HepG2 (cell line): Measurements from ENCODE around the gene ROMO1. TPM values are rescaled to one million over a fixed set of nuclear protein-coding genes. Genes with fewer than 3 reads are reported as not detected.

Experiments used
- ATAC-seq: fragments of 200-7000 bp; cut with Tn5 transposase; 3 replicates; pipeline ENCODE4 v1.9.1; 2020; ENCODE audit warnings: mild to moderate bottlenecking, moderate library complexity
- BruUV-seq: library from RNA; stranded (reverse); fragments of 400-500 nt; replicated peaks from 2 replicates; lab custom pipeline; 2021; lab: Mats Ljungman, UMichigan
- CTCF ChIA-PET: fragments of 300-600 bp; formaldehyde crosslinking; extraction: SDS; loops from one replicate; lab custom pipeline; 2021; ENCODE audit warnings: low total read pairs, inconsistent platforms, low intra/inter-chr PET ratio; lab: Yijun Ruan, JAX
- POLR2A ChIA-PET: fragments of 350-600 bp; sonication (Branson Sonifier 250); formaldehyde crosslinking; loops from one replicate; lab custom pipeline; 2020; ENCODE audit warnings: antibody characterized with exemption, inconsistent platforms; lab: Yijun Ruan, JAX
- DNase-seq: peaks from one replicate; pipeline ENCODE4 v3.0.0-alpha.2; 2015; ENCODE audit warnings: low spot score
- FAIRE-seq: peaks from 3 replicates; lab custom pipeline; 2011; peaks lifted over from hg19 to GRCh38; lab: Jason Lieb, UNC
- H2AFZ ChIP-seq: one replicate; pipeline ENCODE4 v1.6.1; 2011; ENCODE audit warnings: low read length, inconsistent platforms
- H3K27ac ChIP-seq: fragments of 300-600 bp; 3 replicates; pipeline ENCODE4 v1.8.0; 2011; ENCODE audit warnings: mixed run types, mild to moderate bottlenecking, mixed read lengths, low read length, inconsistent platforms; ENCODE audit not compliant: insufficient read depth; ENCODE audit errors: extremely low read length
- H3K27me3 ChIP-seq, 2 experiments: fragments of 200-600 bp in 1 of 2; 2 replicates in 1 of 2; 3 replicates in 1 of 2; pipeline versions ENCODE4 v1.6.0 to v1.8.0; 2011; ENCODE audit warnings: low read length in 2 of 2, mild to moderate bottlenecking in 2 of 2, moderate library complexity in 2 of 2, inconsistent platforms in 1 of 2; ENCODE audit not compliant: insufficient read depth in 2 of 2, control insufficient read depth in 1 of 2
- H3K36me3 ChIP-seq, 2 experiments: fragments of 200-600 bp in 1 of 2; replicated peaks in 1 of 2; 2 replicates in 1 of 2; 3 replicates in 1 of 2; pipeline versions ENCODE4 v1.5.1 to v1.8.0; 2011; ENCODE audit warnings: low read length in 2 of 2, inconsistent platforms in 1 of 2; ENCODE audit not compliant: insufficient read depth in 2 of 2, control insufficient read depth in 1 of 2
- H3K4me1 ChIP-seq: 2 replicates; pipeline ENCODE4 v1.5.1; 2012; ENCODE audit warnings: low read length, inconsistent platforms; ENCODE audit not compliant: insufficient read depth
- H3K4me2 ChIP-seq: 2 replicates; pipeline ENCODE4 v1.6.0; 2011; ENCODE audit warnings: low read depth, low read length, inconsistent platforms
- H3K4me3 ChIP-seq, 3 experiments: fragments of 200-600 bp in 1 of 3; sonication (generic), shearing (Covaris generic) in 1 of 3; replicated peaks in 1 of 3; 2 replicates each; pipeline ENCODE4 v1.5.1; 2011 to 2016; ENCODE audit warnings: low read length in 3 of 3, inconsistent platforms in 2 of 3, low read depth in 2 of 3, mild to moderate bottlenecking in 2 of 3, control low read depth in 1 of 3, mixed read lengths in 1 of 3; ENCODE audit not compliant: insufficient read depth in 1 of 3
- H3K79me2 ChIP-seq: one replicate; pipeline ENCODE4 v1.6.1; 2011; ENCODE audit warnings: low read length, inconsistent platforms; ENCODE audit not compliant: insufficient read depth
- H3K9ac ChIP-seq: 2 replicates; pipeline ENCODE4 v1.6.0; 2011; ENCODE audit warnings: mild to moderate bottlenecking, low read depth, low read length, inconsistent platforms; ENCODE audit not compliant: insufficient read depth
- H3K9me3 ChIP-seq: 2 replicates; pipeline ENCODE4 v1.5.1; 2012; ENCODE audit warnings: mild to moderate bottlenecking, low read length
- H4K20me1 ChIP-seq: 2 replicates; pipeline ENCODE4 v1.6.0; 2011; ENCODE audit warnings: inconsistent platforms, mild to moderate bottlenecking, low read length, moderate library complexity; ENCODE audit not compliant: insufficient read depth
- AGO1 ChIP-seq: fragments of 200-400 bp; formaldehyde crosslinking; IDR thresholded peaks from 2 replicates; pipeline ENCODE4 v1.6.1; 2017; ENCODE audit warnings: mild to moderate bottlenecking, low read depth, low read length, moderate library complexity; ENCODE audit not compliant: poor library complexity, severe bottlenecking
- BHLHE40 ChIP-seq: IDR thresholded peaks from 2 replicates; pipeline ENCODE4 v1.6.1; 2011; ENCODE audit warnings: low read length, improper control_type of control experiment
- CCDC6 ChIP-seq: sonication (generic); formaldehyde crosslinking; IDR thresholded peaks from 2 replicates; pipeline ENCODE4 v1.8.1; 2022; ENCODE audit warnings: mild to moderate bottlenecking, missing genetic modification reagents, moderate library complexity
- CHD2 ChIP-seq: IDR thresholded peaks from 2 replicates; pipeline ENCODE4 v1.6.1; 2011; ENCODE audit warnings: low read depth, low read length, improper control_type of control experiment
- DPF2 ChIP-seq: sonication (generic); formaldehyde crosslinking; IDR thresholded peaks from 2 replicates; pipeline ENCODE4 v1.4.0; 2020; ENCODE audit warnings: mild to moderate bottlenecking, low read depth, missing genetic modification reagents, borderline replicate concordance
- HNRNPUL1 ChIP-seq: fragments of 200-400 bp; formaldehyde crosslinking; IDR thresholded peaks from 2 replicates; pipeline ENCODE4 v1.6.1; 2017; ENCODE audit warnings: low read depth, mild to moderate bottlenecking, low read length, moderate library complexity
- PAF1 ChIP-seq: IDR thresholded peaks from 2 replicates; pipeline ENCODE4 v1.6.1; 2016; ENCODE audit warnings: missing genetic modification reagents, missing compliant biosample characterization
- POLR2A ChIP-seq, 2 experiments: IDR thresholded peaks; 2 replicates each; pipeline ENCODE4 v1.6.1; 2011; ENCODE audit warnings: low read depth in 2 of 2, low read length in 2 of 2, mild to moderate bottlenecking in 1 of 2, moderate library complexity in 1 of 2; ENCODE audit not compliant: insufficient read depth in 1 of 2
- POLR2AphosphoS2 ChIP-seq: IDR thresholded peaks from 2 replicates; pipeline ENCODE4 v1.6.1; 2011; ENCODE audit warnings: low read depth, low read length, improper control_type of control experiment
- SMAD3 ChIP-seq: sonication (generic); formaldehyde crosslinking; IDR thresholded peaks from 2 replicates; pipeline ENCODE4 v1.4.0; 2020; ENCODE audit warnings: missing genetic modification reagents
- SMC3 ChIP-seq: IDR thresholded peaks from 2 replicates; pipeline ENCODE4 v1.6.1; 2011; ENCODE audit warnings: low read length, improper control_type of control experiment
- SOX5 ChIP-seq: IDR thresholded peaks from 2 replicates; pipeline ENCODE4 v1.6.1; 2016; ENCODE audit warnings: borderline replicate concordance
- SP5 ChIP-seq: IDR thresholded peaks from 2 replicates; pipeline ENCODE4 v1.6.1; 2016; ENCODE audit warnings: low read depth, borderline replicate concordance
- SRSF4 ChIP-seq: fragments of 200-400 bp; formaldehyde crosslinking; IDR thresholded peaks from one replicate; pipeline ENCODE4 v1.6.1; 2018; ENCODE audit warnings: mild to moderate bottlenecking, low read depth, low read length, moderate library complexity; ENCODE audit not compliant: poor library complexity, severe bottlenecking
- WGBS: methylation state at CpG from one replicate; pipeline ENCODE4 v1.1.6; 2017; ENCODE audit warnings: low lambda C conversion rate; 5-methylcytosine and 5-hydroxymethylcytosine counted together
- in situ Hi-C: cut with HindIII; loops from 2 replicates; pipeline ENCODE4 v1.10.0; 2017; ENCODE audit warnings: low pct_unique_long_range_greater_than_20kb; ENCODE audit not compliant: extremely low pct_ligation_motif_present
- intact Hi-C: fragments of 100-400 bp; cut with micrococcal nuclease; formaldehyde crosslinking; loops from one replicate; pipeline ENCODE4 v1.10.0; 2022; ENCODE audit not compliant: unreplicated experiment
- polyA plus RNA-seq, 8 experiments: library from polyadenylated mRNA; depleted of rRNA in 3 of 8; stranded (reverse) in 7 of 8; unstranded in 1 of 8; fragments of >200 nt; fragmentation: Illumina TruSeq in 4 of 8; extraction: Trizol in 4 of 8; gene quantifications; 2 replicates each; pipeline versions ENCODE4 v1.2.1 to v1.2.3, GENCODE V29; 2011 to 2016; ENCODE audit warnings: low read depth in 4 of 8, missing spikeins in 1 of 8, mixed read lengths in 1 of 8; ENCODE audit not compliant: insufficient read depth in 1 of 8
- total RNA-seq, 5 experiments: library from RNA; depleted of rRNA; stranded (reverse); fragments of >200 nt; fragmentation: Illumina TruSeq; extraction: Trizol; gene quantifications; 2 replicates each; pipeline ENCODE4 v1.2.3, GENCODE V29; 2016; ENCODE audit warnings: low read depth in 1 of 5
- TF ChIP-seq, protein P1 (sequence below): sonication (generic); formaldehyde crosslinking; IDR thresholded peaks from 2 replicates; pipeline ENCODE4 v1.4.0; 2020; ENCODE audit warnings: mild to moderate bottlenecking, missing genetic modification reagents
- TF ChIP-seq, protein P2 (sequence below): sonication (generic); formaldehyde crosslinking; IDR thresholded peaks from 2 replicates; pipeline ENCODE4 v1.4.0; 2020; ENCODE audit warnings: low read depth, missing genetic modification reagents
- TF ChIP-seq, protein P3 (sequence below): sonication (generic); formaldehyde crosslinking; IDR thresholded peaks from 2 replicates; pipeline ENCODE4 v1.4.0; 2020; ENCODE audit warnings: mild to moderate bottlenecking, missing genetic modification reagents

ROMO1 gene
- total and polyA plus RNA-seq, 2 of the 13 experiments (the other 11 are each of a cell fraction or from before 2014, with no cell fraction given): 636 to 755 TPM

DNA sequence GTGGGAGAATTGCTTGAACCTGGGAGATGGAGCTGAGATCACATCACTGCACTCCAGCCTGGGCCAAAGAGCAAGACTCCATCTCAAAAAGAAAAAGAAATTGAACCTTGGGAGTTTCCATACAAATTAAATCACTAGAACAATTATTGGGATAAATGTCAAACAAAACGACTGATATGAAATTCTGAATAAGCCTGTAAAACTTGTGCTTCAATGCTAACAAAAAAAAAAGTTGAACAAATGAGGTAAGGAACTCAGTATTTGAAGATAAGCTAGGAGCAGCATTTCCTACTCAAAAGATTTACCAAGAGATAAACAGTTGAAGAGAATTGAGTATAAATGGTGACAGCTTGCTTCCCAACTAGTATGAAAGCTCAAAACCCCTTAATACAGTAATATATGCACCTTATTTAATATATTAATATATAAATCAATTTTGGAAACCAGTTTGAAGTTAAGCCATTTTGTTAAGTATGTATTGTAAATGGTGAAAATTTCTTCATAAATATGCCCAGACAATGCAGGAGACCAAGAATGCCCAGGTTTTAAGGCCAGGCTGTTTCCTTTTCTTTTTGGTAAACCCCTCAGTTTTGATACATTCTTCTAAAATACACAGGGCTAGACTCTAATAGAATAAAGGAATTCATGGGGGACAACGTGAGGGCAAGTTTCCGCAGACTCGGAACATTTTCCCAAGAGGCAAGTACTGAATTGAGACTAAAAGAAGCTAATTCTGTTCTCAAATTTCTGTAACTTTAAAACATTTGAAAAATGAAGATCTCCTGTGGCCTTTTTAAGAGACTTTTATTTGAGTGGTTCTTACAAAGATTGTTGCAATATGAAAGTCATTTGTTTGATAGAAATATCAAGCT, 3.9 kb downstream of the ROMO1 start:
- no peak for ATAC-seq
- TF ChIP-seq BHLHE40 (peak; percentile 13; the same call in 1 of the 2 replicates), AGO1 (peak; percentile 1), SMAD3 (CRISPR knock-in tag) (0 out of 2 replicates have a peak, but pooled peaks have one; percentile 2), PAF1 (peak; percentile 78; the same call in 1 of the 2 replicates), SMC3 (no peak), CHD2 (0 out of 2 replicates have a peak, but pooled peaks have one; percentile 32), DPF2 (CRISPR knock-in tag) (no peak), POLR2AphosphoS2 (peak; percentile 95), SRSF4 (peak; percentile 96), CCDC6 (0 out of 2 replicates have a peak, but pooled peaks have one; percentile 30), SP5 (CRISPR knock-in tag) (no peak), HNRNPUL1 (peak; percentile 67), POLR2A (IDR thresholded peaks at IDR 0.05; ENCODE audit: insufficient read depth in 1 of 2, low read depth in 2 of 2, low read length in 2 of 2) (peak in 1 of 2 experiments; percentile 9; a peak in 2 of 4 replicates), SOX5 (CRISPR knock-in tag) (peak; percentile 27; the same call in 1 of the 2 replicates)
- TF ChIP-seq, protein P1, sequence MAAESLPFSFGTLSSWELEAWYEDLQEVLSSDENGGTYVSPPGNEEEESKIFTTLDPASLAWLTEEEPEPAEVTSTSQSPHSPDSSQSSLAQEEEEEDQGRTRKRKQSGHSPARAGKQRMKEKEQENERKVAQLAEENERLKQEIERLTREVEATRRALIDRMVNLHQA (CRISPR knock-in tag): no peak
- TF ChIP-seq, protein P2, sequence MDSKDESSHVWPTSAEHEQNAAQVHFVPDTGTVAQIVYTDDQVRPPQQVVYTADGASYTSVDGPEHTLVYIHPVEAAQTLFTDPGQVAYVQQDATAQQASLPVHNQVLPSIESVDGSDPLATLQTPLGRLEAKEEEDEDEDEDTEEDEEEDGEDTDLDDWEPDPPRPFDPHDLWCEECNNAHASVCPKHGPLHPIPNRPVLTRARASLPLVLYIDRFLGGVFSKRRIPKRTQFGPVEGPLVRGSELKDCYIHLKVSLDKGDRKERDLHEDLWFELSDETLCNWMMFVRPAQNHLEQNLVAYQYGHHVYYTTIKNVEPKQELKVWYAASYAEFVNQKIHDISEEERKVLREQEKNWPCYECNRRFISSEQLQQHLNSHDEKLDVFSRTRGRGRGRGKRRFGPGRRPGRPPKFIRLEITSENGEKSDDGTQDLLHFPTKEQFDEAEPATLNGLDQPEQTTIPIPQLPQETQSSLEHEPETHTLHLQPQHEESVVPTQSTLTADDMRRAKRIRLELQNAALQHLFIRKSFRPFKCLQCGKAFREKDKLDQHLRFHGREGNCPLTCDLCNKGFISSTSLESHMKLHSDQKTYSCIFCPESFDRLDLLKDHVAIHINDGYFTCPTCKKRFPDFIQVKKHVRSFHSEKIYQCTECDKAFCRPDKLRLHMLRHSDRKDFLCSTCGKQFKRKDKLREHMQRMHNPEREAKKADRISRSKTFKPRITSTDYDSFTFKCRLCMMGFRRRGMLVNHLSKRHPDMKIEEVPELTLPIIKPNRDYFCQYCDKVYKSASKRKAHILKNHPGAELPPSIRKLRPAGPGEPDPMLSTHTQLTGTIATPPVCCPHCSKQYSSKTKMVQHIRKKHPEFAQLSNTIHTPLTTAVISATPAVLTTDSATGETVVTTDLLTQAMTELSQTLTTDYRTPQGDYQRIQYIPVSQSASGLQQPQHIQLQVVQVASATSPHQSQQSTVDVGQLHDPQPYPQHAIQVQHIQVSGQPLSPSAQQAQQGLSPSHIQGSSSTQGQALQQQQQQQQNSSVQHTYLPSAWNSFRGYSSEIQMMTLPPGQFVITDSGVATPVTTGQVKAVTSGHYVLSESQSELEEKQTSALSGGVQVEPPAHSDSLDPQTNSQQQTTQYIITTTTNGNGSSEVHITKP (CRISPR knock-in tag): no peak
- TF ChIP-seq, protein P3, sequence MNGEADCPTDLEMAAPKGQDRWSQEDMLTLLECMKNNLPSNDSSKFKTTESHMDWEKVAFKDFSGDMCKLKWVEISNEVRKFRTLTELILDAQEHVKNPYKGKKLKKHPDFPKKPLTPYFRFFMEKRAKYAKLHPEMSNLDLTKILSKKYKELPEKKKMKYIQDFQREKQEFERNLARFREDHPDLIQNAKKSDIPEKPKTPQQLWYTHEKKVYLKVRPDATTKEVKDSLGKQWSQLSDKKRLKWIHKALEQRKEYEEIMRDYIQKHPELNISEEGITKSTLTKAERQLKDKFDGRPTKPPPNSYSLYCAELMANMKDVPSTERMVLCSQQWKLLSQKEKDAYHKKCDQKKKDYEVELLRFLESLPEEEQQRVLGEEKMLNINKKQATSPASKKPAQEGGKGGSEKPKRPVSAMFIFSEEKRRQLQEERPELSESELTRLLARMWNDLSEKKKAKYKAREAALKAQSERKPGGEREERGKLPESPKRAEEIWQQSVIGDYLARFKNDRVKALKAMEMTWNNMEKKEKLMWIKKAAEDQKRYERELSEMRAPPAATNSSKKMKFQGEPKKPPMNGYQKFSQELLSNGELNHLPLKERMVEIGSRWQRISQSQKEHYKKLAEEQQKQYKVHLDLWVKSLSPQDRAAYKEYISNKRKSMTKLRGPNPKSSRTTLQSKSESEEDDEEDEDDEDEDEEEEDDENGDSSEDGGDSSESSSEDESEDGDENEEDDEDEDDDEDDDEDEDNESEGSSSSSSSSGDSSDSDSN (CRISPR knock-in tag): no peak

More for the DNA sequence above, 3.9 kb downstream of the ROMO1 start:
- Histone ChIP-seq H3K36me3 (peaks cover 19 to 55% of the 10 kb centered on the region in 2 experiments), H3K27me3 (no peaks in the 10 kb centered on the region; a peak in 1 of 5 replicates), H3K4me3 (no peak overlapping the region), H3K27ac (no peak overlapping the region), H4K20me1 (peaks cover 56% of the 10 kb centered on the region), H3K4me2 (no peak overlapping the region), H3K9me3 (no peaks in the 10 kb centered on the region), H3K9ac (no peak overlapping the region), H3K79me2 (peaks cover 33% of the 10 kb centered on the region), H3K4me1 (peaks cover 17% of the 10 kb centered on the region), H2AFZ (no peak overlapping the region)
- WGBS: 93% methylated on average over 4 of the region's 4 CpGs
- POLR2A ChIA-PET: interaction anchor here (0.7 to 23.6 kb wide), 14 partner anchors 9 to 218 kb away, joined by 3 to 319 read pairs (median 3); partner anchors contain the start of genes PHF20, RBM39 and SPAG4
- DNase-seq: no peak
- in situ Hi-C loops: no loop called here
- intact Hi-C loops: no loop called here
- CTCF ChIA-PET: no interaction called here
- FAIRE-seq: no peak
- no TSS peak for BruUV-seq
